ENCODE results near the gene ZNF582.

Gene ZNF582

DNA sequence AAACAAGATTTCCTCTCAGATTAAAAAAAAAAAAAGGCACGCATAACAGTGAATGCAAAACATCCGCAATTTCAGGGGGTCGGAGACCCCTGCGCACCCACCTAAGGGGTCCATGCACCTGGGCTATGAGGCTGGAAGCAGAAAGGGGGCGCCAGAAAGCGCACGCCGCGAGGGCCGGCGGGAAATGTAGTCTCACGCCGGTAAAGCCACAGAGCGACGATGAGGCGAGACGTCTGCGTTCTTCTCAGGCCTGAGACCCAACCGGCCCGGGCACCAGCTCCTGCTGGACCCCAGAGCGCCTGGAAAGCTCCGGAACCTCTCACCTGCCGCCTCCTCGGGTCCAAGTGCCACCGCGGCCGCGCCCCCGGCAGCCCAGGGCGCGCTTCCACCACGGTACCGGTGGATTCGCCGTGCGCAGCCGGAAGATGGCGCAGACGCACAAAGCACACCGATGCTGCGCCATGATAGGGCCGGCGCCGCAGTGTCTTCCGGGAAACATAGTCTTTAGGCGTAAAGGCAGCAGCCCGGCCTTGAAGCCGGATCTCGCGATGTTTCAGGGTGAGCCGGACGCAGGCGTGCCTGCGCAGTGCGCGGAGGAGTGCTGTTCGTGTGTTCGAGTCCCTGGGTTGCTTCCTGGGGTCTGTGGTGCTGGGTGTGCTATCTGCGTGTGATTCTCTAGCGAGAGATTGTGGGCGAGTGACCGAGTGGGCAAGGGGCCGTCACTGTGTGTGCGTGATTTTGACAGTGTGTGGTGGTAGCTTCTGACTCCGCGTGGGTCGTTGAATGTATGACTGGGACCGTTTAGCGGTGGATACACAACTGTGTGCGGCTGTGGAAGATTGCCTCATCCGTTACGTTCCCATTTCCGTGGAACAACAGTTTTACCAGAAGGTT, at the start of gene ZNF582:
ZNF582 (minus strand) TSS at position 416 of the 894 bp plus-strand sequence. CDS start 1,782 bp downstream, outside the sequence.
- no peak for DNase-seq (ENCODE audit: low spot score)

- no peak for DNase-seq (ENCODE audit: low spot score)
Measured at GRCh38 chr19:56441206-56441792, 48.0 kb upstream of the ZNF582 start.

- DNase-seq (ENCODE audit: low spot score), result no peak
Measured at GRCh38 chr19:56423985-56424353, 30.6 kb upstream of the ZNF582 start.

- DNase-seq (ENCODE audit: low spot score), result no peak
Measured at GRCh38 chr19:56423276-56423984, 30.1 kb upstream of the ZNF582 start.

- no peak for DNase-seq (ENCODE audit: low spot score)
Measured at GRCh38 chr19:56405062-56405461, 11.7 kb upstream of the ZNF582 start.

GRCh38 chr19:56404705-56405056, 11.3 kb upstream of the ZNF582 start:
- no peak for DNase-seq (ENCODE audit: low spot score)

DNA sequence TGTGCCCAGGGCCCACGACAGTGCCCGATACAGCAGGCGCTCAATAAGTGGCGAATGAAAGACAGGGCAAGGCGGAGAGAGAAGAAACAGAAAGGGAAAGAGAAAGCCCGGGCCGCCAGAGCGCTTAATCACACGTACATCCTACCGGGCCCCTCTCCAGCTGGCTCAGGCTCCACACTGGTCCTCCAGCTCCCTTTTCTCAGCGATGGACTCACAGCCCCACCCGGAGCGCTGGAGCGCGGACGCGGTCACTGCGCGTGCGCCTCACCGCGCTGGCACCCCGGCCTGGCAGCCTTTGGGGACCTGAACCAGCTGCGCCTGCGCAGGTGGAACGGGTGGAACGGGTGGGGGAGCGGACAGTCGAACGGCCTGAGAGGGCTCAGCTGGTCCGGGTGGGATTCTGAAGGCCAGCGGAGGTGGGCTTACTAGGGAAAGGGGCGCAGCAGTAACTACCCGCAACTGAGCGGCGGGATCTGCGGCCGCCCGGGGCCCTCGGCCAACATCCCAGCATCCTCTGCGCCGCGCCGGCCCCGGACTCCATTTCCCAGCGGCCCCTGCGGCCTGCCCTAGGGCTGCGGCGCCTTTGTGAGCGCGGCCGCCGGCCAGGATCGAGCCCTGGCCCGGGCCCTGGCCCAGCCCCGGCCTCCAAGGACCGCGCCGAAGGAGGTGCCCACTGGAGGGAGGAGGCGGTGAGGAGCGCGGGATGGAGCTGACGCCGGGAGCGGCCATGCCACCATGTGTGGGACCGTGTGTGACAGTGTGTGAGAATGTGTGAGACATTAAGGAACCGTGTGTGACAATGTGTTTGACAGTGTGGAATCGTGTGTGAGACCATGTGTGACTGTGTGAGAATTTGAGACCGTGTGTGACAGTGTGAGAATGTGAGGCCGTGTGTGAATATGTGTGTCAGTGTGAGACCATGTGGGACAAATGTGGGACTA, 10.7 kb upstream of the ZNF582 start, which contains the start of gene ZNF583:
ZNF583 (plus strand) TSS at position 569 of the 941 bp plus-strand sequence. CDS start 2,783 bp downstream, outside the sequence.
- peak; percentile 90 for DNase-seq (ENCODE audit: low spot score)

GRCh38 chr19:56403261-56403660, 9.9 kb upstream of the ZNF582 start:
- no peak for DNase-seq (ENCODE audit: low spot score)

GRCh38 chr19:56400485-56400884, 7.2 kb upstream of the ZNF582 start:
- DNase-seq (ENCODE audit: low spot score), result no peak

DNA sequence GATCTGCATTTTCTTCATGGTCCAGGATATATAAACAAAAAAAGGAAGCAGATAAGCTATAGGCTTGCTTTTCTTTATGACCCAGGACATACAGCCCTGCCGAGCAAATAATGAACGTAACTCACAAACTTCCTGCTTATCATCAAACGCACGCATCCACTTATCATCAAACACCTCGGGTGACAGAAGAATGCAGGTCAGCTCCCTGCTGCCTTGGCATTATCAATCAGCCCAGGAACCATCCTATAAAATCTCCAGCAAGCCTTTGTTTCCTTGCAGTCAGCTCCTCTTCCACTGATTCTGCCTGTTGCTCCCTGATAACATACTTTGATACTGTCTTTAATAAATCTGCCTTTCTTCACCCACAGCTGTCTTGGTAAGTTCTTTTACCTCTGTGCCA, 5.5 kb upstream of the ZNF582 start:
- no peak for DNase-seq (ENCODE audit: low spot score)

- DNase-seq (ENCODE audit: low spot score), result no peak
Measured at GRCh38 chr19:56383826-56384605, 9.3 kb downstream of the ZNF582 start.

GRCh38 chr19:56377105-56377924, 16.0 kb downstream of the ZNF582 start:
- DNase-seq (ENCODE audit: low spot score), result no peak

DNA sequence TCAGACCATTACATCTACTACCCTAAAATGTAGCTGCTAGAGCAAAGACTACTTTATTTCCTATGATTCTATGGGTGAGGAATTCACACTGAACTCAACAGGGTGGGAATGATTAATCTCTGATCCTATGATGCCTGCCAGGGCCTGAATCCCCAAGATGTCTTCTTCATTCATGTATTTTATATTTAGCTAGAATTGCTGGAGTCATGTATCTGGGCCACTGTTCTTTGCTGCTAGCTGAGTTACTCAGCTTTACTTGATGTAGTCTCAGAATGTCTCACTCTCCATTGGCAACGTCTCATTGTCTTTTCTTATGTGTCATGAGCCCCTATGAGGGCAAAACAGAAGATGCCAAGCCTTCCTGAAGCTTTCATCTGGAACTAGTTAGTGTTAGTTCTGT, 21.1 kb downstream of the ZNF582 start:
- no peak for DNase-seq (ENCODE audit: low spot score)

- DNase-seq (ENCODE audit: low spot score), result no peak
Measured at GRCh38 chr19:56369886-56370676, 23.3 kb downstream of the ZNF582 start.

- DNase-seq (ENCODE audit: low spot score), result no peak
Measured at GRCh38 chr19:56367829-56368711, 25.3 kb downstream of the ZNF582 start.

DNA sequence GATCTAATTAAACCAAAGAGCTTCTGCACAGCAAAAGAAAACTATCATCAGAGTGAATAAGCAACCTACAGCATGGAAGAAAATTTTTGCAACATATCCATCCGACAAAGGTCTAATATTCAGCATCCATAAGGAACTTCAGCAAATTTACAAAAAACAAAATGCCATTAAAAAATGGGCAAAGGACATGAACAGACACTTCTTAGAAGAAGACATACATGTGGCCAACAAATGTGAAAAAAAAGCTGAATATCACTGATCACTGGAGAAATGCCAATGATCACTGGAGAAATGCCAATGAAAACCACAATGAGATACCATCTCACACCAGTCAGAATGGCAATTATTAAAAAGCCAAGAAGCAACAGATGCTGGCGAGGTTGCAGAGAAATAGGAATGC, 32.5 kb downstream of the ZNF582 start:
- DNase-seq (ENCODE audit: low spot score), result no peak

GRCh38 chr19:56356944-56357343, 36.4 kb downstream of the ZNF582 start:
- DNase-seq (ENCODE audit: low spot score), result no peak

DNA sequence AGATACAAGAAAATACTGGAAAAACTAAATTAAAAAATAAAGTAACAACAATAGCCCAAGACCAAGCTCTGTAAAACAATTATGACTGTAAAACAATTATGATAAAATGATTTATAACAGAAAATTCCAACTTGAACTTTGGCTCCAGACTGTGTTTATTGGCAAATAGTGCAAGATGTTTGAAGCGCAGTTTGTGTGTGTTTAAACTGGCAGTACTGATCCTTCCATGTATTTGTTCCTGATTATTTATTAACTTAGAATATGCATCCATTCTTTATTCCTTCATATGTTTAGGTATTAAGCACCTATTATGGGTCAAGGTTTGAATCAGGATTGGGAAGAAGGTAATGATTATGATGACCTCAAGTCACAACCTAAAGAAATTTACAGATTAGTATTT, 37.8 kb downstream of the ZNF582 start:
- DNase-seq (ENCODE audit: low spot score), result no peak
